Testis (tissue), 2 donors: ENCODE measurements around the gene COPA.

Experiments
- CTCF ChIP-seq, 3 experiments: fragments of 450-650 bp in 2 of 3; fragments of 200-600 bp in 1 of 3; sonication (generic) in 1 of 3; IDR thresholded peaks; one replicate each; pipeline ENCODE4 v1.5.1; 2016 to 2019; ENCODE audit warnings: antibody characterized with exemption in 3 of 3, mild to moderate bottlenecking in 2 of 3, moderate library complexity in 1 of 3
- POLR2A ChIP-seq: fragments of 450-650 bp; IDR thresholded peaks from one replicate; pipeline ENCODE4 v1.6.1; 2017; ENCODE audit warnings: antibody characterized with exemption, mild to moderate bottlenecking, moderate library complexity

- no peak for TF ChIP-seq CTCF (IDR thresholded peaks at IDR 0.05)
- TF ChIP-seq POLR2A, result no peak
Observed at GRCh38 chr1:160325252-160325651, 17.8 kb downstream of the COPA start.
